PC-9 (cell line): ENCODE data around the gene CALM1. TPM values are rescaled to one million over a fixed set of nuclear protein-coding genes. Genes with fewer than 3 reads are reported as not detected.

Source experiments
- BruUV-seq: library from RNA; stranded (reverse); fragments of 400-500 nt; replicated peaks from 2 replicates; lab custom pipeline; 2021; lab: Mats Ljungman, UMichigan
- CTCF ChIA-PET: fragments of 300-600 bp; sonication (Branson Sonifier 250); formaldehyde crosslinking; loops from one replicate; lab custom pipeline; 2022; ENCODE audit warnings: antibody characterized with exemption; lab: Charles Lee
- POLR2A ChIA-PET: fragments of 300-600 bp; sonication (Branson Sonifier 250); formaldehyde crosslinking; loops from one replicate; lab custom pipeline; 2022; ENCODE audit warnings: antibody characterized with exemption; ENCODE audit not compliant: unreplicated experiment; lab: Charles Lee
- DNase-seq, 2 experiments: peaks; one replicate each; pipeline versions ENCODE4 v3.0.0 to v3.0.0-alpha.2; 2015 to 2022; ENCODE audit warnings: mixed read lengths in 1 of 2
- H2AFZ ChIP-seq: fragments of 200-600 bp; sonication (generic); 2 replicates; pipeline ENCODE4 v1.8.1; 2017; ENCODE audit warnings: antibody characterized with exemption
- H3F3A ChIP-seq: fragments of 200-600 bp; sonication (generic); 2 replicates; pipeline ENCODE4 v1.8.1; 2017; ENCODE audit warnings: antibody characterized with exemption, mild to moderate bottlenecking, low read depth; ENCODE audit not compliant: insufficient read depth
- H3K27ac ChIP-seq: fragments of 200-600 bp; sonication (generic); 2 replicates; pipeline ENCODE4 v1.6.1; 2016; ENCODE audit warnings: mixed run types
- H3K27me3 ChIP-seq: fragments of 200-600 bp; sonication (generic); 2 replicates; pipeline ENCODE4 v1.6.1; 2016; ENCODE audit warnings: low read depth, mixed run types; ENCODE audit not compliant: insufficient read depth
- H3K36me3 ChIP-seq: fragments of 200-600 bp; sonication (generic); 2 replicates; pipeline ENCODE4 v1.6.1; 2016; ENCODE audit warnings: low read depth, mixed run types
- H3K4me1 ChIP-seq: fragments of 200-600 bp; sonication (generic); replicated peaks from 2 replicates; pipeline ENCODE4 v1.6.1; 2016; ENCODE audit warnings: mixed run types; ENCODE audit not compliant: insufficient read depth
- H3K4me2 ChIP-seq: fragments of 200-600 bp; sonication (generic); 2 replicates; pipeline ENCODE4 v1.6.1; 2017; ENCODE audit warnings: mixed run types
- H3K4me3 ChIP-seq: fragments of 200-600 bp; sonication (generic); 2 replicates; pipeline ENCODE4 v1.6.1; 2016; ENCODE audit warnings: mixed run types
- H3K79me2 ChIP-seq: fragments of 200-600 bp; sonication (generic); 2 replicates; pipeline ENCODE4 v1.6.1; 2017; ENCODE audit warnings: low read depth, mixed run types
- H3K9me2 ChIP-seq: fragments of 200-600 bp; sonication (generic); 2 replicates; pipeline ENCODE4 v1.8.1; 2017; ENCODE audit warnings: mild to moderate bottlenecking; ENCODE audit not compliant: insufficient read depth
- H3K9me3 ChIP-seq: fragments of 200-600 bp; sonication (generic); 2 replicates; pipeline ENCODE4 v1.8.1; 2016; ENCODE audit warnings: low read depth; ENCODE audit not compliant: insufficient read depth
- H4K20me1 ChIP-seq: fragments of 200-600 bp; sonication (generic); 2 replicates; pipeline ENCODE4 v1.8.1; 2017; ENCODE audit not compliant: insufficient read depth
- CTCF ChIP-seq: fragments of 200-600 bp; sonication (generic); conservative IDR thresholded peaks from 2 replicates; pipeline ENCODE4 v1.6.1; 2017; ENCODE audit warnings: mixed run types, antibody characterized with exemption, mild to moderate bottlenecking, moderate library complexity
- EZH2 ChIP-seq: fragments of 200-600 bp; sonication (generic); IDR thresholded peaks from 2 replicates; pipeline ENCODE4 v1.8.0; 2017; ENCODE audit warnings: antibody characterized with exemption, low read depth
- intact Hi-C: fragments of 100-400 bp; cut with micrococcal nuclease; formaldehyde crosslinking; loops from one replicate; pipeline ENCODE4 v1.10.0; 2022; ENCODE audit not compliant: unreplicated experiment
- total RNA-seq: library from RNA; stranded (reverse); gene quantifications from 2 replicates; pipeline ENCODE4 v1.2.3, GENCODE V29; 2021

The CALM1 gene
- total RNA-seq, 1 experiment from 2014 or later: 103 TPM

- Histone ChIP-seq H3K27me3 (no peaks in the 10 kb centered on the region), H3K4me2 (no peak overlapping the region), H3K4me1 (no peaks in the 10 kb centered on the region), H2AFZ (no peak overlapping the region), H3K9me2 (no peaks in the 10 kb centered on the region), H3K27ac (no peak overlapping the region), H3K4me3 (no peak overlapping the region), H3K79me2 (no peaks in the 10 kb centered on the region), H3K36me3 (no peaks in the 10 kb centered on the region), H3F3A (no peaks in the 10 kb centered on the region), H3K9me3 (no peaks in the 10 kb centered on the region), H4K20me1 (no peaks in the 10 kb centered on the region)
- ChIA-PET POLR2A (no interaction called here), CTCF (no interaction called here)
- no peak for DNase-seq
- intact Hi-C loops: no loop called here
- no TSS peak for BruUV-seq
- TF ChIP-seq CTCF: no peak
- no peak for TF ChIP-seq EZH2
Measured at GRCh38 chr14:90429236-90429635, 32.4 kb downstream of the CALM1 start.

DNA sequence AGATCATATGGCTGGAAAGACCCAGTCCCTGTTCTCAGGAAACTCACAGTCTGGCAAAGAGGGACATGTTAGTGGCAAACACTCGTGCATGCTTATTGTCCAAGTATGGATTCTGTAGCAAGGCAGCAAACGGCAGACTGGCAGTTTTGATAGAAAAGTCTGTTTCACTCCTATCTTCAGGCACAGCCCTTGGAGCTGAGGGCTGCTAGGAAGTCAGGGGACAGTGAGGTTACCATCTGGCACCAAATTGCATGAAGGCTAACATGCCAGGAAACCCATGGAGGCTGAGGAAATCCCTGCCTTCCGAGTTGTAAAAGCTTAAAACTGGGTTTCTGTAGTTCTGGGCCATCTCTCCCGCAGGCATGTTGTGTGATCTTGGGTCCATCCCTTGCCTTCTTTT is 32.9 kb downstream of the CALM1 start:
- intact Hi-C loops: no loop called here
- no peak overlapping the region for H2AFZ ChIP-seq
- BruUV-seq: no TSS peak
- no peaks in the 10 kb centered on the region for H3K27me3 ChIP-seq
- no peak overlapping the region for H3K4me3 ChIP-seq
- ChIA-PET POLR2A (no interaction called here), CTCF (no interaction called here)
- no peaks in the 10 kb centered on the region for H3K9me3 ChIP-seq
- H3F3A ChIP-seq: no peaks in the 10 kb centered on the region
- H3K36me3 ChIP-seq: no peaks in the 10 kb centered on the region
- no peaks in the 10 kb centered on the region for H3K9me2 ChIP-seq
- DNase-seq: no peak
- TF ChIP-seq EZH2: no peak
- TF ChIP-seq CTCF: no peak
- no peak overlapping the region for H3K4me2 ChIP-seq
- H3K4me1 ChIP-seq: no peaks in the 10 kb centered on the region
- no peaks in the 10 kb centered on the region for H4K20me1 ChIP-seq
- no peak overlapping the region for H3K27ac ChIP-seq
- H3K79me2 ChIP-seq: no peaks in the 10 kb centered on the region

DNA sequence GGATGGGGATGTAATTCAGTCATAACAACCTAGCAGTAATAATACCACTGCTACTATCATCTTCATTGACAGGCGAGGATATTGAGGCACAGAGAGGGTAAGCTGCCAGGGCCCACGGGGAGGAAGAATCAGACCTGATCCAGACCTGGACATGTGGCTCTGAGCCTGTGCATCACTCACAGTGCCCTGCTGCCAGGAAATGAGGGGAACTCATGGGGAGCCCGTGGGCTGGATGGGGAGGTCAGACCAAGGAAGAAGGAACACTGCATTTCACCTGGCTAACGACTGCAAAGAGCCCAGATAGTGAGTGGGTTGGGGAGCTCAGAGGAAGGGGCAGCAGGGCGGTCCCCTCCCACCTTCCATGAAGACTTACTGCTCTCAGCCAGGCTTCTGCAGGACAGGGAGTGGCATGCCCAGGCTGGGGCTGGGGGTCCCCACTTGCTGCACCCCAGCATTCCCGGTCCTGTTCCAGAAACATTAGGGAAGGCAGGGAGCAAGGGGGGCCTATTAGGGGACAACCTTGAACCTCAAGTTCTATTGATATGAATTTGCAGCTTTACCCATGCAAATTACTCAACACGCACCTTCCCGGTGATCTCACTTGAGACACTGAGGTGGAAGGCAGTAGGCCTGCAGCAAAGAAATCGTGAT is 37.7 kb downstream of the CALM1 start:
- TF ChIP-seq CTCF (no peak), EZH2 (no peak)
- no TSS peak for BruUV-seq
- CTCF ChIA-PET: no interaction called here

More for the DNA sequence above, 37.7 kb downstream of the CALM1 start:
- Histone ChIP-seq H3K79me2 (no peaks in the 10 kb centered on the region), H3K4me3 (no peak overlapping the region), H3K9me3 (no peaks in the 10 kb centered on the region), H3K27ac (no peak overlapping the region), H3F3A (no peaks in the 10 kb centered on the region), H3K4me2 (no peak overlapping the region), H4K20me1 (no peaks in the 10 kb centered on the region), H3K36me3 (no peaks in the 10 kb centered on the region), H3K4me1 (peaks cover 3% of the 10 kb centered on the region; the same call in 1 of the 2 replicates), H2AFZ (no peak overlapping the region), H3K27me3 (no peaks in the 10 kb centered on the region), H3K9me2 (no peaks in the 10 kb centered on the region)
- POLR2A ChIA-PET: no interaction called here
- no peak for DNase-seq
- intact Hi-C loops: no loop called here
